Muscle of leg (tissue), 11 donors: Measurements from ENCODE around the gene PXYLP1. TPM values are rescaled to one million over a fixed set of nuclear protein-coding genes. Genes with fewer than 3 reads are reported as not detected.
A peak's percentile ranks its signal among the peaks of the same experiment; 100 is the strongest.
"Not testable (repeated sequence)": the region's sequence is repeated elsewhere in the genome, so short reads cannot be mapped to it uniquely, and the experiment has no call there.

Experiments
- DNase-seq: peaks from one replicate; pipeline ENCODE4 v3.0.0; 2013
- H3K27ac ChIP-seq: one replicate; pipeline ENCODE4 v1.5.1; 2013; ENCODE audit warnings: mild to moderate bottlenecking, low read length, control low read depth
- H3K27me3 ChIP-seq: one replicate; pipeline ENCODE4 v1.6.1; 2013; ENCODE audit warnings: low read length; ENCODE audit not compliant: control insufficient read depth, insufficient read depth
- H3K36me3 ChIP-seq: one replicate; pipeline ENCODE4 v1.6.1; 2013; ENCODE audit warnings: low read length; ENCODE audit not compliant: control insufficient read depth, insufficient read depth
- H3K4me1 ChIP-seq: one replicate; pipeline ENCODE4 v1.6.1; 2013; ENCODE audit warnings: low read length; ENCODE audit not compliant: control insufficient read depth, insufficient read depth
- H3K4me3 ChIP-seq: one replicate; pipeline ENCODE4 v1.5.1; 2013; ENCODE audit warnings: low read length, control low read depth
- H3K9me3 ChIP-seq: replicated peaks from 2 replicates; pipeline ENCODE4 v1.6.1; 2013; ENCODE audit warnings: low read depth, low read length; ENCODE audit not compliant: control insufficient read depth
- WGBS: methylation state at CpG from one replicate; pipeline ENCODE4 v1.1.5; 2013; ENCODE audit warnings: missing lambda C conversion rate; ENCODE audit not compliant: insufficient coverage; 5-methylcytosine and 5-hydroxymethylcytosine counted together
- polyA plus RNA-seq, 8 donors: library from polyadenylated mRNA; unstranded; fragments of 120-200 nt; gene quantifications; one replicate each; pipeline versions ENCODE4 v1.2.1 to v1.2.3, GENCODE V29; 2013; ENCODE audit warnings: inconsistent platforms in 1 of 8, low replicate concordance in 1 of 8; ENCODE audit not compliant: insufficient read length in 8 of 8, insufficient read depth in 1 of 8
- total RNA-seq: library from RNA; stranded (reverse); fragments of 120-200 nt; gene quantifications from one replicate; pipeline ENCODE4 v1.2.4, GENCODE V29; 2013

The PXYLP1 gene
- total and polyA plus RNA-seq, 9 donors: 12.8 to 21.8 (median 18.3) TPM

DNA sequence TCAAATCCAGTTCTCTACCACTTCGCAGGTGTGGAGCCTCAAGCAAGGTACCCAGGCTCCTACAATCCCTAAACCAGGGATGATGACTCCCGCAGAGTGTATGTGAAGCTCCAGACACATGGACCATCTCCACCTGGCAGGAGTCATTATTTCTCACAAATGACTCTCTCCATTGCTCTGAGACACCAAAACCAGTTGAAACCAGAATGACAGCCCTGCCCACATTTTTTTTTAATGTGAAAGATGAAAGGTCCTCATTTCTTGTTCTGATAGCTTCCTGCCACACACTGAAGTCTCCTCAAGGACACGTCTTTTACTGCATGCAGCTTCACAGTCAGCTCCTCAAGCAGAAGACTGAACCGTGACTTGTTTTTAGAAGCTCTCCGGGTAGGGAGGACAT, 75.3 kb downstream of the PXYLP1 start:
- no peaks in the 10 kb centered on the region for H3K27me3 ChIP-seq
- H3K9me3 ChIP-seq: no peaks in the 10 kb centered on the region
- H3K27ac ChIP-seq: no peak overlapping the region
- H3K4me3 ChIP-seq: no peak overlapping the region
- peaks cover 6% of the 10 kb centered on the region for H3K4me1 ChIP-seq
- no peaks in the 10 kb centered on the region for H3K36me3 ChIP-seq
- no peak for DNase-seq
- 87% methylated on average over 3 of the region's 5 CpGs for WGBS

DNA sequence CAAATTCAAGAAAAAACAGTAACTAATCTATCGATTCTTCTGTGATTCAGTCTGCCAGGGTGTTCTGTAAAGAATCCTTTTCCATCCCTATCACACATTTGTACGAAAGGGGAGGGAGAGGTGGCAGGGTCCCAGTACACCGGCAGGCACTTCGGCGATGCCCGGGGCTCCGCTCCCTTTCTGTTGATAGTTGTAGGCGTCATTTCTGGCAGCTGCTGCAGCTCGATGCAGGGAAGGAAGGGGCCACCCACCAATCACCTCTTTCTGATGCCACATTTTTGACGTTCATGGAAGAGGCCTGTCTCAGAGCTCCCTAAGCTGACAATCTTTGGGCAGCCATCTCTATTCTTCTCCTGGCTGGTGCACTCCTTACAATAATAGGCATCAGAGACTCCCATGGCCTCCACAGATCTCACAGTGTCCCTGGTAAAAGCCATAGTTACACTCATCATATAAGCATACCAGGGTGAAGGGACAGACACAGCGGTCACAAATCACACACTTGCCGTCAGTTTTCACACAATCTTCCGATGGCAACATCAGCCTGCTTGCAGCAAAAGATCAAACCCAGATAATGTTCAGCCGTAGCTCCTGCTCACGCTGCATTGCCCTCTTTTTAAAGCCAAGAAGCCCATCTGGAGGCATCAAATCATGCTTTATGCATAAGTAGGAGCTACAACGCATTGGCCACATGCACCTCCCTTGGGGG, 75.9 kb downstream of the PXYLP1 start:
- no peaks in the 10 kb centered on the region for H3K9me3 ChIP-seq
- 63% methylated on average over 12 of the region's 16 CpGs for WGBS
- H3K27ac ChIP-seq: no peak overlapping the region
- peaks cover 12% of the 10 kb centered on the region for H3K4me1 ChIP-seq
- no peak overlapping the region for H3K4me3 ChIP-seq
- H3K36me3 ChIP-seq: no peaks in the 10 kb centered on the region
- no peaks in the 10 kb centered on the region for H3K27me3 ChIP-seq
- DNase-seq: no peak

DNA sequence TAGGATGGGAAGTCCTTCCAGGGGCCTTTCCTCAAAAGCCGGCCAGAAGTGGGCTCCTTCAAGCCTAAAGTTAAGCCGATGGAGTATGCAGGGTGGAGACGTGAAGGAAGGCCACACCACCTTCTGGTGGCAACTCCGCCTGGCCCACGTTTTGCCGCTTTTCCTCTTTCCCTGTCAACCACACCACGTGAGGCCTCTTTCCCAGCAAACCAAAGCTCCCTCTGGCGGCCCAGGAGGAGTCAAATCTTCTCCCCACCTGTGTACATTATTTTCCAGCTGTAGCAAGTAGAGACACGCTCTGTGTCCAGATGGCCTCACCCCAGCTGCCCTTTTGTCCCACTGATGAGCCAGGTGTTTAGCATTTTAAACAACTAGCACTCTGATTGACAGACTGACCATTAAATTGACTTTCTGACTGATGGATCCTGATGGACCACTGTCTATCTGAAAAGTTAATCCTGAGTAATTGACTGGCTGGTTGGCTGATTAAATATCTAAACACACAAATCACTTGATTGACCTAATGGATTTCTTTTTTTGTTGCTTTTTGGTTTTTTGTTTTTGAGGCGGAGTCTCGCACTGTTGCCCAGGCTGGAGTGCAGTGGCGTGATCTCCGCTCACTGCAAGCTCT, 77.1 kb downstream of the PXYLP1 start:
- WGBS: 12% methylated on average over 7 of the region's 13 CpGs
- DNase-seq: peak; percentile 59

DNA sequence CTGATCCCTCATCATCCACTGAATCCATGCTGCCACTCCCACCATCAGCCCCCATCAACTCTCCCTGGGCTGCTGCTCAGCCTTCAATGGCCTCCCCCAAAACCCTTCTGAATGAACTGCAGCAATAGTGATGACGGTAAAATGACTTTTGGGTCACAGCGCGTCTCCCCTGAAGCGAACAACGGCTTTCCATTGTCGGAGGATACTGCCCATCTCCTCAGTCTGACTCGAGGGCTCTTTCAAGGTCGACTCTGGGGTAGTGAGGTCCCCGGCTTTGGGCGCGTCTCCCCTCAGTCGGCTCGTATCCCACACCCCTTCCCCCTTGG, 79.5 kb downstream of the PXYLP1 start:
- H3K27me3 ChIP-seq: no peaks in the 10 kb centered on the region
- H3K4me3 ChIP-seq: peak overlapping the region; percentile 92
- no peak for DNase-seq
- no peaks in the 10 kb centered on the region for H3K9me3 ChIP-seq
- H3K27ac ChIP-seq: peak overlapping the region; percentile 84
- WGBS: 10% methylated on average over 13 of the region's 13 CpGs
- peaks cover 14% of the 10 kb centered on the region for H3K4me1 ChIP-seq
- no peaks in the 10 kb centered on the region for H3K36me3 ChIP-seq

More for the DNA sequence above, 77.1 kb downstream of the PXYLP1 start:
- no peak overlapping the region for H3K27ac ChIP-seq
- H3K36me3 ChIP-seq: no peaks in the 10 kb centered on the region
- H3K4me3 ChIP-seq: no peak overlapping the region
- no peaks in the 10 kb centered on the region for H3K27me3 ChIP-seq
- H3K9me3 ChIP-seq: no peaks in the 10 kb centered on the region
- H3K4me1 ChIP-seq: peaks cover 14% of the 10 kb centered on the region

DNA sequence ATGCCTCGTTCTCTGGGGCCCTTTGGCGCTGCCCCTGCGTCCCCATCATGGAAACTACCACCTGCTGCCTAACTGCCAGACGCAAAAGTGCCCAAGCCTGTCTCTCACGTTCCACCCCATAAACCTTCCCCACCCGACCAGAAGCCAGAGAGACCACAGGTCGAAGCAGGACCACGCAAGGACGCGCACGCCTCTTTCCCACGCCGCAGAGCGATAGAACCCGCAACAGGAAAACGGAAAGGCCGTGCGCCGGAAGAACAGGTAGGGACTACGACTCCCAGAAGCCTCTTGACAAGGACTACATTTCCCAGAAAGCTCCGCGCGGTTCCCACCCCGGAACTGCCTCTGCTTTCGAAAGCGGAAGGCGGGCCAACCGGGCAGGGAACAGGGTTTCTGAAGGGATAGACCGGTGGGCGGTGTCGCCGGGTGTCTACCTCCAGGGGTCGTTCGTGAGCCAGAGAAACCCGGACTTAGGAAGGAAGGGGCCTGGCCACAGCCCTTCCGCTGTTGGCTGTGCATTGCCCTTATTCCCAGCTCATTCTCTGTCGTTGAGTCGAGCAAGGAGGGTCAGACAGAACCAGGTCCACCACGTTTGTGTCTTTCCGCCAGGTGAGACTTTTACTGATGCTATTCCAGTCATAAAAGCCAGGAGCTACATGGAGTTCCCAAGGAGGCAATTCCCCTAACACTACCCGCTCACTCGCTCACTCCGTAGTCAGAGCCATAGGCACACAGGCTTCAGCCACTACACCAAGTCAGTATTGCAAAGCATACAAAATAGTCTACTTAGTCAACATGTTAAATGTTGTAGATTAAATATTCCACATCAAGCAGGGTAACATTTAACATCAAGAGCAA, 80.1 kb downstream of the PXYLP1 start:
- Histone ChIP-seq H3K9me3 (no peaks in the 10 kb centered on the region), H3K27ac (peak overlapping the region; percentile 87), H3K27me3 (no peaks in the 10 kb centered on the region), H3K4me1 (peaks cover 14% of the 10 kb centered on the region), H3K4me3 (peak overlapping the region; percentile 92), H3K36me3 (no peaks in the 10 kb centered on the region)
- under 1% methylated on average over 40 of the region's 43 CpGs for WGBS
- DNase-seq: peak; percentile 99

DNA sequence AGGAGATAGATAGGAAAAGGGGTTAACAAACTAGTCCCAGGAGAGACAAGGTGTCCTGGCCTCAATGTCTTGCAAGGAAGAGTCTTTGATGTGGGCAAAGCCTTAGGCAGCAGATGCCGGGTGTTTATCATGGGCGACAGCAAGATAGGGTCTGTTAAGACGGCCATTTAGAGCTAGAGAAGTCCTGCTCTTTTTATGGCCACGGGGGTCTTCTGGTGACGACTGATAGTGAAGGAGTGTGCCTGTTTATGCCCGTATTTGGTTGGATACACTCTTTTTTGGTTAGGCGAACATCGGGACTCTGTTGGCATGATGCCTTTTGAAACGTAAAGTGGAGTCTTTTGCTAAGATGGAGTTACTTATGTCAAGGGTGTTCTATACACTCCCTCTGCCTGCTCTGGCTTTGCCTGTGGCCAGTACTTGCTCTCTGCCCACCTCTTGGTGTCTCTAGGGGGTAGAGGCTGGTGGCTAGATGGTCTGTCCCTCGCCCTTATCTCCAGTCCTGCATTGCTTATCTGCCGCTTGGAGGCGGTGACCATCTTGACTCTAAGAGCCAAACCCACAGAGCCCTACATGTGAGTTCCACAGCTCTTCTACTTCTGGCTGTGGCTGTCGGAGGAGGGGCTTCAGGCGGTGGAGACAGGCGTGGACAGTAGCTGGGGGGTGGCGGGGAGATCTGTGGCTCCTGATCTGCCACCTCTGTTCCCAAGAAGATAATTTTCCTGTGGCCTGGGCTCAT, 80.9 kb downstream of the PXYLP1 start:
- H3K9me3 ChIP-seq: no peaks in the 10 kb centered on the region
- no peaks in the 10 kb centered on the region for H3K27me3 ChIP-seq
- no peak for DNase-seq
- H3K4me3 ChIP-seq: peak overlapping the region; percentile 92
- WGBS: 61% methylated on average over 14 of the region's 16 CpGs
- no peaks in the 10 kb centered on the region for H3K36me3 ChIP-seq
- peaks cover 14% of the 10 kb centered on the region for H3K4me1 ChIP-seq
- no peak overlapping the region for H3K27ac ChIP-seq

DNA sequence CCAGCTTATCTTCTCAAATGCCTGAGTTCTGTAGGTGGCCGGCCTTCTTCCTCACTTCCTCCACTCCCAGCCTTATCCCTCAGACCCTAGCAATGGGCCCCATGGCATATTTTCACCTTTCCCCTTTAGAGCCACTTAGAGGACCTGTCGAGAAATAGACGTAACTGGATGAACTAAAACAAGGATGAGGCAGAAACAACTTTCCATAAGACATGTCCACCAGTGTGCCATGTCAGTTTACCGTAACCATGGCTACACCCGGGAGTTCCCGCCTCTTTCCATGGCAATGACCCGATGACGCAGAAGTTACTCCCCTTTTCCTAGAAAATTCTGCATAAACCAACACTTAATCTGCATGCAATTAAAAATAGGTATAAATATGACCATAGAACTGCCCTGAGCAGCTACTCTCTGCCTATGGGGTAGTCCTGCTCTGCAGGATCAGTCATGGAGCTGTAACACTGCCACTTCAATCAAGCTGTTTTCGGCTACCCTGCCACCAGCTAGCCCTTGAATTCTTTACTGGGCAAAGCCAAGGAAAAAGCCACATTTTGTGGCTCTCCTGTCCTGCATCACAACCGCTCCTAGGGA, 81.6 kb downstream of the PXYLP1 start:
- Histone ChIP-seq H3K4me3 (no peak overlapping the region), H3K27ac (no peak overlapping the region), H3K4me1 (peaks cover 14% of the 10 kb centered on the region), H3K36me3 (no peaks in the 10 kb centered on the region), H3K9me3 (no peaks in the 10 kb centered on the region), H3K27me3 (no peaks in the 10 kb centered on the region)
- WGBS: over 99% methylated on average over 8 of the region's 10 CpGs
- no peak for DNase-seq

DNA sequence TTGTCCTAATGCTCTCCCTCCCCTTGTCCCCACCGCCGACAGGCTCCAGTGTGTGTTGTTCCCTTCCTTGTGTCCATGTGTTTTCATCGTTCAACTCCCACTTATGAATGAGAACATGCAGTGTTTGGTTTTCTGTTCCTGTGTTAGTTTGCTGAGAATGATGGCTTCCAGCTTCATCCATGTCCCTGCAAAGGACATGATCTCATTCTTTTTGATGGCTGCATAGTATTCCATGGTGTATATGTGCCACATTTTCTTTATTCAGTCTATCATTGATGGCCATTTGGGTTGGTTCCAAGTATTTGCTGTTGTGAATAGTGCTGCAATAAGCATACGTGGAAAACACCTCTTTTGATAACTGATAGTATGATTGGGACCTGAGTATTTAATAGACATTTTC, 82.8 kb downstream of the PXYLP1 start:
- H3K4me1 ChIP-seq: peaks cover 14% of the 10 kb centered on the region
- not testable (repeated sequence) for H3K4me3 ChIP-seq, H3K27ac ChIP-seq, H3K27me3 ChIP-seq, DNase-seq, H3K9me3 ChIP-seq, H3K36me3 ChIP-seq
- no CpG with 5 or more reads among the region's 4 CpGs for WGBS

DNA sequence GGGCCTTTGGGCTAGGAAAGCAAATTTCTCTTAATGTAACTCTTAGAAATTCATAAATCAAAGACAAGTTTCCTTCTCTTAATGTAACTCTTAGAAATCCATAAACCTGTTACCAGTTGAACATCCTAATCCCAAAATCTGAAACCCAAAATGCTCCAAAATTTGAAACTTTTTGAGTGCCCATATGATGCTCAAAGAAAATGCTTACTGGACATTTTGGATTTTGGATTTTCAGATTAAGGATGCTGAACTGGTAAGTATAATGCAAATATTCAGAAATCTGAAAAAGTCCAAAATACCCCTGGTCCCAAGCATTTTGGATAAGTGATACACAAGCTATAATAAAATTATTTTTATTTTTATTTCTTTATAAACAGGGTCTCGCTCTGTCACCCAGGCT, 85.2 kb downstream of the PXYLP1 start:
- WGBS: no CpG with 5 or more reads among the region's 1 CpG
- Histone ChIP-seq H3K27me3 (no peaks in the 10 kb centered on the region), H3K9me3 (no peaks in the 10 kb centered on the region), H3K27ac (no peak overlapping the region), H3K36me3 (no peaks in the 10 kb centered on the region), H3K4me1 (peaks cover 9% of the 10 kb centered on the region), H3K4me3 (no peak overlapping the region)
- no peak for DNase-seq
